SH-SY5Y (cell line): ENCODE measurements around the gene JAZF1.

Source experiments
- GATA2 ChIP-seq: IDR thresholded peaks from 2 replicates; pipeline ENCODE4 v1.6.1; 2011; ENCODE audit warnings: mild to moderate bottlenecking, low read depth, low read length
- GATA3 ChIP-seq: IDR thresholded peaks from 2 replicates; pipeline ENCODE4 v1.6.1; 2011; ENCODE audit warnings: low read depth, mild to moderate bottlenecking, low read length, moderate library complexity

Gene JAZF1

GRCh38 chr7:27866828-27867672 lies 313.5 kb downstream of the JAZF1 start:
- no peak for TF ChIP-seq GATA3
- no peak for TF ChIP-seq GATA2

- TF ChIP-seq GATA2 (no peak), GATA3 (no peak)
These were observed 314.3 kb downstream of the JAZF1 start for GRCh38 chr7:27866256-27866655.

- no peak for TF ChIP-seq GATA2
- TF ChIP-seq GATA3, result no peak
These were observed 316.7 kb downstream of the JAZF1 start for GRCh38 chr7:27863880-27864279.

GRCh38 chr7:27861747-27862146 lies 318.8 kb downstream of the JAZF1 start:
- TF ChIP-seq GATA2 (no peak), GATA3 (no peak)

- TF ChIP-seq GATA2 (no peak), GATA3 (no peak)
These were observed 319.8 kb downstream of the JAZF1 start for GRCh38 chr7:27860800-27861199.

GRCh38 chr7:27850531-27850930 lies 330.1 kb downstream of the JAZF1 start:
- no peak for TF ChIP-seq GATA2
- no peak for TF ChIP-seq GATA3

- TF ChIP-seq GATA2, result no peak
- TF ChIP-seq GATA3, result no peak
These were observed 334.2 kb downstream of the JAZF1 start for GRCh38 chr7:27846388-27846787.

- TF ChIP-seq GATA3 (no peak), GATA2 (no peak)
These were observed 336.9 kb downstream of the JAZF1 start for GRCh38 chr7:27843584-27844305.

- TF ChIP-seq GATA2 (no peak), GATA3 (no peak)
These were observed 337.7 kb downstream of the JAZF1 start for GRCh38 chr7:27842851-27843250.

- TF ChIP-seq GATA2 (no peak), GATA3 (no peak)
These were observed 338.4 kb downstream of the JAZF1 start for GRCh38 chr7:27842094-27842692.

- no peak for TF ChIP-seq GATA2
- no peak for TF ChIP-seq GATA3
These were observed 339.7 kb downstream of the JAZF1 start for GRCh38 chr7:27840760-27841364.

- TF ChIP-seq GATA2 (no peak), GATA3 (no peak)
These were observed 340.3 kb downstream of the JAZF1 start for GRCh38 chr7:27840313-27840712.

- TF ChIP-seq GATA3 (no peak), GATA2 (no peak)
These were observed 341.5 kb downstream of the JAZF1 start for GRCh38 chr7:27839099-27839498.

GRCh38 chr7:27836536-27836935 lies 344.1 kb downstream of the JAZF1 start:
- no peak for TF ChIP-seq GATA3
- TF ChIP-seq GATA2, result no peak

- no peak for TF ChIP-seq GATA2
- no peak for TF ChIP-seq GATA3
These were observed 345.2 kb downstream of the JAZF1 start for GRCh38 chr7:27835376-27835775.
